Measurements from ENCODE around the gene YBX1.

GRCh38 chr1:42735477-42736105, 53.4 kb downstream of the YBX1 start:
- TF ChIP-seq CTCF (IDR thresholded peaks at IDR 0.05) (no peak), POLR2A (IDR thresholded peaks at IDR 0.05) (no peak)
